GM12878 (cell line): ENCODE data around the gene CYBC1. TPM values are rescaled to one million over a fixed set of nuclear protein-coding genes. Genes with fewer than 3 reads are reported as not detected.

ENCODE experiments used
- CREB1 ChIP-seq: IDR thresholded peaks from 2 replicates; pipeline ENCODE4 v1.6.1; 2012; ENCODE audit warnings: low read depth, mild to moderate bottlenecking, inconsistent platforms
- HCFC1 ChIP-seq: fragments of 150-350 bp; IDR thresholded peaks from 2 replicates; pipeline ENCODE4 v1.6.1; 2014; ENCODE audit warnings: low read length
- IRF4 ChIP-seq: IDR thresholded peaks from 2 replicates; pipeline ENCODE4 v1.6.1; 2011; ENCODE audit warnings: low read depth, low read length
- MXI1 ChIP-seq: fragments of 150-350 bp; IDR thresholded peaks from 2 replicates; pipeline ENCODE4 v1.6.1; 2011; ENCODE audit warnings: low read depth, mild to moderate bottlenecking, inconsistent platforms, low read length, improper control_type of control experiment
- ZNF217 ChIP-seq: fragments of 450-650 bp; IDR thresholded peaks from 2 replicates; pipeline ENCODE4 v1.6.1; 2017; ENCODE audit warnings: antibody characterized with exemption, mild to moderate bottlenecking
- polyA plus RNA-seq, 11 experiments: library from polyadenylated mRNA; depleted of rRNA in 4 of 11; unstranded in 6 of 11; stranded (reverse) in 5 of 11; fragments of >200 nt; fragmentation: Nextera tagmentation in 4 of 11; fragmentation: Illumina TruSeq in 1 of 11; extraction: Ambion mirVana in 4 of 11; extraction: Trizol in 1 of 11; gene quantifications; 1 replicate in 1 of 11; 2 replicates in 10 of 11; pipeline versions ENCODE4 v1.2.1 to v1.2.3, GENCODE V29; 2011 to 2016; ENCODE audit warnings: inconsistent platforms in 2 of 11, missing spikeins in 2 of 11, low read depth in 1 of 11
- total RNA-seq, 4 experiments: library from RNA; depleted of rRNA in 3 of 4; stranded (reverse); fragments of >200 nt in 3 of 4; fragmentation: Illumina TruSeq in 1 of 4; extraction: Trizol in 1 of 4; gene quantifications; 2 replicates each; pipeline versions ENCODE4 v1.2.1 to v1.2.3, GENCODE V29; 2013 to 2021
- TF ChIP-seq, protein P1 (sequence below): fragments of 450-650 bp; IDR thresholded peaks from 2 replicates; pipeline ENCODE4 v1.6.1; 2016; ENCODE audit warnings: mild to moderate bottlenecking
- TF ChIP-seq, protein P2 (sequence below): IDR thresholded peaks from 2 replicates; pipeline ENCODE4 v1.6.1; 2011; ENCODE audit warnings: mild to moderate bottlenecking, low read depth, low read length, moderate library complexity; ENCODE audit not compliant: insufficient replicate concordance
- TF ChIP-seq, protein P3 (sequence below): IDR thresholded peaks from 2 replicates; pipeline ENCODE4 v1.6.1; 2011; ENCODE audit warnings: borderline replicate concordance, low read depth, mild to moderate bottlenecking, moderate library complexity, mixed read lengths, low read length; ENCODE audit not compliant: insufficient read depth; ENCODE audit errors: extremely low read length

Gene CYBC1
- total and polyA plus RNA-seq, 10 of the 15 experiments (the other 5 are each of a cell fraction or from before 2014, with no cell fraction given) = 4.2 to 162 (median 133) TPM

DNA sequence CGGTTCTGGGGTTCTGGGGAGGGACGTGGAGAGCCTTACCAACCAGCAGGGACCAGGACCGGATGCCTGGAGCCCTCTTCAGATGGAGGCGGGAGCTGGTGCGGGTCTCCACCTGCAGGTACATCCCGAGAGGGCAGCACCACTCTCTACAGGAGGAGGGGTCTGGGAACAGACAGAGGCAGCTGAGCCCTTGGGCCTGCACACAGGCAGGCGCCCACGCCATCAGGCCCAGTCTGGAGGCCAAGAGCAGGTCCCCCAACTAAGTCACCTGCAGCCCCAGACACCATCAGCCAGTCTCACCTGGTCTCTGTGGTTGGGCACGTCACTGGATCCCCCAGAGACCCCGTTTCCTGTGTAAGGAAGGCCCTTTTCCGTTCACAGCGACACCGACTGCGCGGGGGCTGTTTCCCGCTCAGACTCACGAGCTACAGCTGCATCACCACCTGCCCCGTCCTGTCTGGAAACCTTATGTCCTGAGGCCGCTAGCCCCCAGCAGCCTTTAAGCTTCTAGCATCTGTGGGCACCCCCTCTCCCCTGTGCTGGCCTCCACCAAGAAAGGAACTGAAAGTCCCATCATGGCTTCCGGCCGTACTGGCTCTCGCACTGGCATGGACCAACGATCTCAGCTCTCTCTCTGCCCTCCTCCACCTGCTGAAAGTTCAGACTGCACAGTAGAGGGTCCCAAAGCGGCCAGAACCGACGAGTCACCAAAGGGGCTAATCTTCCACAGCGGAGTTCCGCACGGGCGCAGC lies 1.2 kb downstream of the CYBC1 start (continued):
- TF ChIP-seq, protein P1, sequence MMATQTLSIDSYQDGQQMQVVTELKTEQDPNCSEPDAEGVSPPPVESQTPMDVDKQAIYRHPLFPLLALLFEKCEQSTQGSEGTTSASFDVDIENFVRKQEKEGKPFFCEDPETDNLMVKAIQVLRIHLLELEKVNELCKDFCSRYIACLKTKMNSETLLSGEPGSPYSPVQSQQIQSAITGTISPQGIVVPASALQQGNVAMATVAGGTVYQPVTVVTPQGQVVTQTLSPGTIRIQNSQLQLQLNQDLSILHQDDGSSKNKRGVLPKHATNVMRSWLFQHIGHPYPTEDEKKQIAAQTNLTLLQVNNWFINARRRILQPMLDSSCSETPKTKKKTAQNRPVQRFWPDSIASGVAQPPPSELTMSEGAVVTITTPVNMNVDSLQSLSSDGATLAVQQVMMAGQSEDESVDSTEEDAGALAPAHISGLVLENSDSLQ = peak; percentile 5; the same call in 1 of the 2 replicates
- 0 out of 2 replicates have a peak, but pooled peaks have one; percentile 51 for TF ChIP-seq MXI1
- TF ChIP-seq, protein P2, sequence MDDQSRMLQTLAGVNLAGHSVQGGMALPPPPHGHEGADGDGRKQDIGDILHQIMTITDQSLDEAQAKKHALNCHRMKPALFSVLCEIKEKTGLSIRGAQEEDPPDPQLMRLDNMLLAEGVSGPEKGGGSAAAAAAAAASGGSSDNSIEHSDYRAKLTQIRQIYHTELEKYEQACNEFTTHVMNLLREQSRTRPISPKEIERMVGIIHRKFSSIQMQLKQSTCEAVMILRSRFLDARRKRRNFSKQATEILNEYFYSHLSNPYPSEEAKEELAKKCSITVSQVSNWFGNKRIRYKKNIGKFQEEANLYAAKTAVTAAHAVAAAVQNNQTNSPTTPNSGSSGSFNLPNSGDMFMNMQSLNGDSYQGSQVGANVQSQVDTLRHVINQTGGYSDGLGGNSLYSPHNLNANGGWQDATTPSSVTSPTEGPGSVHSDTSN = no peak
- TF ChIP-seq, protein P3, sequence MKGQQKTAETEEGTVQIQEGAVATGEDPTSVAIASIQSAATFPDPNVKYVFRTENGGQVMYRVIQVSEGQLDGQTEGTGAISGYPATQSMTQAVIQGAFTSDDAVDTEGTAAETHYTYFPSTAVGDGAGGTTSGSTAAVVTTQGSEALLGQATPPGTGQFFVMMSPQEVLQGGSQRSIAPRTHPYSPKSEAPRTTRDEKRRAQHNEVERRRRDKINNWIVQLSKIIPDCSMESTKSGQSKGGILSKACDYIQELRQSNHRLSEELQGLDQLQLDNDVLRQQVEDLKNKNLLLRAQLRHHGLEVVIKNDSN = no peak
- 0 out of 2 replicates have a peak, but pooled peaks have one; percentile 22 for TF ChIP-seq ZNF217
- TF ChIP-seq CREB1 = peak; percentile 82
- TF ChIP-seq IRF4 = peak; percentile 94
- peak; percentile 45; the same call in 1 of the 2 replicates for TF ChIP-seq HCFC1
